HL-60 (cell line): ENCODE measurements around the gene PTGDS.

Source experiments
- DNase-seq, 2 experiments: peaks; one replicate each; pipeline ENCODE4 v3.0.0-alpha.2; 2010 to 2020; ENCODE audit warnings: low read depth in 1 of 2, low spot score in 1 of 2
- H3K27ac ChIP-seq: fragments of 250-450 bp; sonication (Bioruptor Pico); replicated peaks from 2 replicates; pipeline ENCODE4 v1.5.1; 2020; ENCODE audit warnings: mild to moderate bottlenecking, moderate library complexity
- H3K27me3 ChIP-seq: fragments of 250-450 bp; sonication (Bioruptor Pico); 2 replicates; pipeline ENCODE4 v1.5.1; 2021; ENCODE audit warnings: mild to moderate bottlenecking, moderate library complexity; ENCODE audit not compliant: insufficient read depth, poor library complexity, severe bottlenecking
- H3K4me3 ChIP-seq: replicated peaks from 2 replicates; pipeline ENCODE4 v1.5.1; 2011; ENCODE audit warnings: mild to moderate bottlenecking, control low read depth, low read length; ENCODE audit not compliant: insufficient read depth
- CTCF ChIP-seq: IDR thresholded peaks from one replicate; pipeline ENCODE4 v1.5.1; 2011; ENCODE audit warnings: low read length, control low read depth, inconsistent platforms; ENCODE audit not compliant: insufficient read depth
- GABPA ChIP-seq: IDR thresholded peaks from 2 replicates; pipeline ENCODE4 v1.6.1; 2012; ENCODE audit warnings: low read depth
- POLR2AphosphoS5 ChIP-seq: IDR thresholded peaks from 2 replicates; pipeline ENCODE4 v1.6.1; 2012; ENCODE audit warnings: low read depth
- SPI1 ChIP-seq: IDR thresholded peaks from 2 replicates; pipeline ENCODE4 v1.6.1; 2012; ENCODE audit warnings: low read depth, mild to moderate bottlenecking, borderline replicate concordance
- TF ChIP-seq, protein P1 (sequence below): IDR thresholded peaks from 2 replicates; pipeline ENCODE4 v1.6.1; 2012; ENCODE audit warnings: low read depth; ENCODE audit not compliant: insufficient replicate concordance

The PTGDS gene

DNA sequence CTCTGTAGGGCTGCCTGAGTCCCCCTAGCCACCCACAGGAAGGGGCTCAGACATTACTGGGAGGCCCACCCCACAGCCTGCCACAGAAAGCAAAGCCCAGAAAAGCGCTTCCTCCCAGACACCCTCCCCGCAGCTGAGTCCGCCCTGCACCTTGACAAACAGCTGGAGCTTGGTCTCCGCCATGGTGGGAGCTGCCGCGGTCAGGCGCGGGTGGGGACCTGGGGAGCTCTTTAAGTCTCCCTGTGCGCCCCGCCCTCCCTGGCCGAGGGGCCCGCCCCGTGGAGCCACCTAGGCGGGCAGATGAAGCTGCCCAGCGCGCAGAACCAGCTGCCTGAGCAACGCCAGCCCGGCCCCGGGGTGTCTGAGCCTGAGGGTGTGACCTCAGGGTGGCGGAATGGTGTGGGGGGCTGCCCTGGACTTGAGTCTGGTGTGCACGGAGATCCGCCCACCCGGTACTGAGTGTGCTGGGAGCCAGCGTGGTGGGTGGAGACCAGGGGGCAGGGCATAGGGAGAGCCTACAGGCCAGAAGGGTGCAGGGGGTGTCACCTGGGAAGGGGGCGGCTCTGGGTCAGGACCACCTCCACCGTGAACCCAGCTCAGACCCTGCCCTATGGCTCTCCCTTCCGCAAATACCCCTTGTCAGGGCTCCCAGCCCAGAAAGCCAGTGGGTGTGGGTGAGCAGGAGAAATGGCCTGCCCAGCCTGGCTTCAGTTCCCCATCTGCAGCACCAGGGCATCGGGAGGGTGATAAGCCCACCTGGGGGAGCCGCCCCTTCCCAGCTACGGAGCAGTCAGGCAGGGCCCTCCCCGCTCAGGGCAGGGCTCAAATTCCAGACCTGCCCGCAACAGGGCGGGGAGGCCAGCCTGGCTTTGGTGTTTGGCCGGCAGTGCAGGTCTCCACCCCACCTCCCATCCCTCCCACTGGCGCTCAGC lies 19.3 kb downstream of the PTGDS start, which contains the start of gene CLIC3:
CLIC3 (minus strand) TSS at position 208 of the 932 bp plus-strand sequence; CDS start at position 183, 25 bp downstream.
- no peak within 1 kb of the TSS for H3K4me3 ChIP-seq

DNA sequence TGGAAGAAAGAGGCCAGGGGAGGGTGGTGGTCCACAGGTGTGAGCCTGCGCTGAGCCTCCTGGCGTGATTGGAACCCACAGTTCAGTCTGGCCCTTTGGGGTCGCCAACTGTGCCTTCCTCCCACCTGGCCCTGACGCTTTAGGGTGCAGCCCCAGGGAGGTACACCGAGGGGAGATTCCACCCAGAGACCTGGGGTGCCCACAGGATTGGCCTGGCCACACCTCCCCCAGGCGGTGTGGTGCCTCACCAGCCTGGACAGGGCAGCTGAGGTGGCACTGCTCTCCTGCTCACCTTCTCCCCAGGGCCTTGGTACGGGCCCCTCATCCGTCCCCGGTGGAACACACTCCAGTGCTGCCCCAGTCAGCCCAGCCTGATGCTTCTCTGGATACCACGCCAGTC lies 20.1 kb downstream of the PTGDS start:
- Histone ChIP-seq H3K27ac (no peak overlapping the region), H3K4me3 (no peak overlapping the region), H3K27me3 (no peaks in the 10 kb centered on the region)
- TF ChIP-seq, protein P1, sequence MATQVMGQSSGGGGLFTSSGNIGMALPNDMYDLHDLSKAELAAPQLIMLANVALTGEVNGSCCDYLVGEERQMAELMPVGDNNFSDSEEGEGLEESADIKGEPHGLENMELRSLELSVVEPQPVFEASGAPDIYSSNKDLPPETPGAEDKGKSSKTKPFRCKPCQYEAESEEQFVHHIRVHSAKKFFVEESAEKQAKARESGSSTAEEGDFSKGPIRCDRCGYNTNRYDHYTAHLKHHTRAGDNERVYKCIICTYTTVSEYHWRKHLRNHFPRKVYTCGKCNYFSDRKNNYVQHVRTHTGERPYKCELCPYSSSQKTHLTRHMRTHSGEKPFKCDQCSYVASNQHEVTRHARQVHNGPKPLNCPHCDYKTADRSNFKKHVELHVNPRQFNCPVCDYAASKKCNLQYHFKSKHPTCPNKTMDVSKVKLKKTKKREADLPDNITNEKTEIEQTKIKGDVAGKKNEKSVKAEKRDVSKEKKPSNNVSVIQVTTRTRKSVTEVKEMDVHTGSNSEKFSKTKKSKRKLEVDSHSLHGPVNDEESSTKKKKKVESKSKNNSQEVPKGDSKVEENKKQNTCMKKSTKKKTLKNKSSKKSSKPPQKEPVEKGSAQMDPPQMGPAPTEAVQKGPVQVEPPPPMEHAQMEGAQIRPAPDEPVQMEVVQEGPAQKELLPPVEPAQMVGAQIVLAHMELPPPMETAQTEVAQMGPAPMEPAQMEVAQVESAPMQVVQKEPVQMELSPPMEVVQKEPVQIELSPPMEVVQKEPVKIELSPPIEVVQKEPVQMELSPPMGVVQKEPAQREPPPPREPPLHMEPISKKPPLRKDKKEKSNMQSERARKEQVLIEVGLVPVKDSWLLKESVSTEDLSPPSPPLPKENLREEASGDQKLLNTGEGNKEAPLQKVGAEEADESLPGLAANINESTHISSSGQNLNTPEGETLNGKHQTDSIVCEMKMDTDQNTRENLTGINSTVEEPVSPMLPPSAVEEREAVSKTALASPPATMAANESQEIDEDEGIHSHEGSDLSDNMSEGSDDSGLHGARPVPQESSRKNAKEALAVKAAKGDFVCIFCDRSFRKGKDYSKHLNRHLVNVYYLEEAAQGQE = no peak
- TF ChIP-seq POLR2AphosphoS5 = no peak
- TF ChIP-seq GABPA = no peak
- no peak for TF ChIP-seq SPI1
- TF ChIP-seq CTCF = no peak
- DNase-seq = no peak

More for the DNA sequence above, 19.3 kb downstream of the PTGDS start, which contains the start of gene CLIC3:
- no peak within 1 kb of the TSS for H3K27ac ChIP-seq
- no peak; the same call in 1 of the 2 replicates for TF ChIP-seq POLR2AphosphoS5
- TF ChIP-seq, protein P1 = no peak
- no peak; the same call in 1 of the 2 replicates for TF ChIP-seq SPI1
- TF ChIP-seq CTCF = no peak
- TF ChIP-seq GABPA = no peak
- H3K27me3 ChIP-seq = no peaks in the 10 kb centered on the region
- peak; percentile 19 to 60 for DNase-seq

GRCh38 chr9:136997830-136998234 lies 20.5 kb downstream of the PTGDS start:
- no peak overlapping the region for H3K27ac ChIP-seq
- no peaks in the 10 kb centered on the region for H3K27me3 ChIP-seq
- H3K4me3 ChIP-seq = no peak overlapping the region
- no peak for DNase-seq
- TF ChIP-seq SPI1 (no peak), POLR2AphosphoS5 (no peak)
- TF ChIP-seq, protein P1 = no peak
